Mesodermal cell (in vitro differentiated cells): ENCODE data around the gene FAM9C.

Experiments
- H3K27ac ChIP-seq: 2 replicates; pipeline ENCODE4 v1.7.0; 2013; ENCODE audit warnings: mild to moderate bottlenecking, low read depth, low read length, moderate library complexity; ENCODE audit not compliant: severe bottlenecking
- H3K36me3 ChIP-seq: 2 replicates; pipeline ENCODE4 v1.7.1; 2013; ENCODE audit warnings: mild to moderate bottlenecking, low read length, moderate library complexity; ENCODE audit not compliant: control insufficient read depth, insufficient read depth
- H3K4me1 ChIP-seq: one replicate; pipeline ENCODE4 v1.7.1; 2013; ENCODE audit warnings: mild to moderate bottlenecking, low read length; ENCODE audit not compliant: insufficient read depth, control insufficient read depth, poor library complexity, severe bottlenecking
- H3K4me3 ChIP-seq: 2 replicates; pipeline ENCODE4 v1.7.0; 2013; ENCODE audit warnings: low read length, control low read depth, mild to moderate bottlenecking; ENCODE audit not compliant: insufficient read depth, poor library complexity, severe bottlenecking; ENCODE audit errors: extremely low read depth
- H3K9me3 ChIP-seq: 2 replicates; pipeline ENCODE4 v1.7.1; 2013; ENCODE audit warnings: mild to moderate bottlenecking, low read length, moderate library complexity; ENCODE audit not compliant: control insufficient read depth
- WGBS, 2 experiments: methylation state at CpG; one replicate each; pipeline ENCODE4 v1.1.5; 2013; ENCODE audit warnings: missing lambda C conversion rate in 2 of 2; ENCODE audit not compliant: insufficient coverage in 2 of 2; 5-methylcytosine and 5-hydroxymethylcytosine counted together

Gene FAM9C

DNA sequence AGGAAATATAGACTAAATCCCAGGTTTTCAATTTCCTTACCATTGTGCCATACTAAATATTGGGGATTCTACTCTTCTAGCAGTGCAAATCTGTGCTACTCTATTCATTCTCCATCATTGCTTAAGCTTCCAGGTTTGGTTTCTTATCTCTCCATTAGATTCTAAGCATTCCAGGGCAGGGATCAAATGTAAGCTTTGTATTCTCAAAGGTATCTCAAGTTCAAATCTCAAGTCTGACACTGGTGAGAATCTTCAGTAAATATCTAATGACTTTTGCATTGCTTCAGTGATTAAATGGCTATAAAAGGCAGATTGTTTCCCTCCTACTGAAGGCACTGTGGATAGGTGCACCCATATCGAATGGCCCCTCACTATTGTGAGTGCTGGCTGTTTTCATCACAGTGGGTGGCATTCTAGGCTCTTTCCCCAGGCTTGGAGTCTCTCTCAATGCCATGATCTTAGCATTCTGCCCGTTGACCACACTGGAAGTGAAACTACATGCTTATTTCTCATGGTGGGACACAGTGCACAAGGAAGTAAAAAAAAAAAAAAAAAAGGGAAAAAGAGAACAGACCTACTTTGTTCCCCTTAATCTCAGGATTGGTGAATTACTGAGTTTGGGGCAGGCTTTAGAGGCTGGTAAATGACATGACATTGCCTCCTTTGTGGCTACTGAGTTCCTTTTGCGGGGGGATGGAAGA is 28.7 kb downstream of the FAM9C start:
- Histone ChIP-seq H3K36me3 (no peaks in the 10 kb centered on the region), H3K9me3 (no peaks in the 10 kb centered on the region), H3K4me1 (peaks cover 9% of the 10 kb centered on the region), H3K27ac (no peak overlapping the region), H3K4me3 (no peak overlapping the region)
- WGBS, 2 experiments: no CpG with 5 or more reads among the region's 3 CpGs

DNA sequence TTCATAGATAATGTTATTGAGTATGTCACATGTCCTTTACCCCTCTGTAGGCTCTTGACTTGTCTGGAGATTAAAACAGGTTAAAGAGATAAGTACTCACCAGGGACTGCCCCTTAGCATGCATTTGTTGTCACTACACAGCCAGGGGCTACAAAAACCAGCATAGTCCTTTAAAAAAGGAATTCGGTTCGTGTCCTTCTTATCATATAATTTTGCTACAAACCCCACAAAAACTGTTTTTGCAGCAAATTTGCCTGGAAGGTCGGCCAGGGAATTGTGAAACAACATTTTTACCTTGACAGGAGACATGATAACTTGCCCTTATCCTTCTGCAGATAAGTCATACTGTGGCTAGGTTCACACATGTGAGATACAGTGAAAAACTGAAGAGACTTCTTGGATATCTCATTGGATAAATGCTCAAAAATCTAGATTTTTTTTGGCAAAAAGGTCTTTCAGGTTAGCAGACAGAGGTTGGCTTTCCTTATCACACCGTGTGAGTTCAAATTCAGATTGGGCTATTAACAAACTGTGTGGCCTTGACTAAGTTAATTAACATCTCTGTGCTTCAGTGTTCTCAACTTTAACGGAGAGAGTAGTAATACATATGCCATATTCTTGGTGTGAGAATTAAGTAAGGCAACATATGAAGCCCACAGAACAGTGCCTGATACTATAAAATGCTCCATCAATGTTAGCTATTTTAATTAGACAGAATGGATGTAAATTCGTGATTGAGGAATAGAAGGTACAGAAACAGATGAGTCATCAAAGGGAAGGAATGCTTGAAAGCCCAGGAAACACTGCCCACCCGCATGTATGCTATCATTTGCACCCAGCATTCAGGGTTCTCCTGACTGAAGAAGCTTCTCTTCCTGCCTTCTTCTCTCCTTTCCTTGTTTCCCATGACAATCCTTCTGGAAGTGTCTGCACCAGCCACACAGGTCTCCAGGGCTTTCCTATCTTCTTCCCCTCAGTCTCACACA is 30.0 kb downstream of the FAM9C start:
- H3K9me3 ChIP-seq: no peaks in the 10 kb centered on the region
- 50 to 83% methylated on average over 1 to 2 of the region's 7 CpGs for WGBS, 2 experiments

DNA sequence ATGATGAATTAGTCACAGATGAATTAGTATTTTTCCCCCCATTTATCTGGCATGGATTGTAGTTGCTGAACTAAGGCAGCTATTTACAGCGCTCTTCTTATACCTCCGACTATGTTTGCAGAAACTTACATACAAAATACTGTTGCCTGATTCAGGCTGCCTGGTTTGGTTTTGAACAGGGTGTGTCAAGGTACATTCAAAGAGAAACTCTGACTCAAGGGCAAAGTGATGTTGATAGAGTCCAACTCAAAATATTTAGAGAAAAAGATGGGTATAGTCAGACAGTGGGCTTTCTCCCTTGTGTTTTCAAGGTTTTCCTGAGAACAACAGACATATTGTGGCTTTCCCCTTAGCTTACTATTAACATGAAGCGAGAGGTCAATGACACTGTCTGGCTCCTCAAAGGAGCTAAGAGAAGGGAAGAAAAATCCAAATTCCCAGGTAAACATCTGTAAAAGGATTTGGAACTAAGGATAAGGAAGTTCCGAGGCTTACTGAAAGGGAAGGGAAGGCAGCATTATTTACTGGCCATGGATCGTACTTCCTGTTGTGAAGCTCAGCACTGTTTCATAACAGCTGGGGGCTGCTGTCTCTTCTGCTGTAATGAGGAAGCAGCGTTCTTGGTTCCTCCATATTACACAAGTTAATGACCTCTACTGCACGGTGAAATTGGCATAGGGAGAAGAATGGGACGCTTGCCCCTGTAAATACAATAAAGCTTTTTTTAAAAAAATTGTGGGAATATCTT is 30.9 kb downstream of the FAM9C start:
- H3K4me3 ChIP-seq: no peak overlapping the region
- 40 to 100% methylated on average over 1 to 2 of the region's 8 CpGs for WGBS, 2 experiments
- H3K4me1 ChIP-seq: peaks cover 11% of the 10 kb centered on the region
- H3K9me3 ChIP-seq: no peaks in the 10 kb centered on the region
- peak overlapping the region; percentile 16 for H3K27ac ChIP-seq
- H3K36me3 ChIP-seq: no peaks in the 10 kb centered on the region

More for the DNA sequence above, 30.0 kb downstream of the FAM9C start:
- Histone ChIP-seq H3K27ac (no peak overlapping the region), H3K36me3 (no peaks in the 10 kb centered on the region), H3K4me3 (no peak overlapping the region), H3K4me1 (peaks cover 9% of the 10 kb centered on the region)

DNA sequence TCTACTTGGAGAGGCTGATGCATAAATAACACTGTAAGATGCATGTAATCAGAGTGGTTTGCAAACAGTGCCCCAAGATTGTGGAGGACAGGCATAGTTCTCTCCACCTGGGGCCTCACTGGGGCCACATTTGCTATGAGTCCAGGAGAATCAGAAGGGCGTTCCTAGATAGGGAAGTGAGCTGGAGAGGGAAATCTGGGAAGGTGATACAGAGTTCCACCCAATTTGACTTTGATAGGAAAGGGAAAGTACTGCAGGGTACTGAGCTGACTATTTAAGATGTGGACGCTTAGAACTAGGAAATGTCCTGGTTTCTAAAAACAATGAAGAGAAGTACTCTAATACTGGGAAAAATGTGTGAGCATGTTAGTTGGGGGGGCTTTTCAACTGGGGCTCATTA is 33.9 kb downstream of the FAM9C start:
- Histone ChIP-seq H3K4me1 (peaks cover 9% of the 10 kb centered on the region), H3K36me3 (no peaks in the 10 kb centered on the region)
- WGBS, 2 experiments: 100% methylated on average over 1 of the region's 2 CpGs; no CpG with 5 or more reads in 1 of the 2 experiments

DNA sequence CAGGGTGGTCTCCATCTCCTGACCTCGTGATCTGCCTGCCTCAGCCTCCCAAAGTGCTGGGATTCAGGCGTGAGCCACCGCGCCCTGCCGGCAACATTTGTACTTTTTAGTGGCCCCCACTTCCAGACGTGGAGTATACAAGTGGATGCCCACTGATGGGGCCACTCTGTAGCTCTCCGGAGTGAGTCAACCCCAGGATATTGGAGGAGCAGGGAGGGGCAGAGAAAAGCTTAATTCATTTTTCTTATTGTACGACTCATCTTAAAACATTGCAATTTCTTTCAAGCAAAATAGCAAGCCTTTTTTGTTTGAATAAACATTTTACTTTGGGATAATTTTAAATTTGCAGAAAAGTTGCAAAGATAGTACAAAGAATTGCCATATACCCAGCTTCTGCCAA is 34.6 kb downstream of the FAM9C start:
- Histone ChIP-seq H3K4me3 (no peak overlapping the region), H3K36me3 (no peaks in the 10 kb centered on the region), H3K4me1 (peaks cover 7% of the 10 kb centered on the region), H3K9me3 (no peaks in the 10 kb centered on the region), H3K27ac (no peak overlapping the region)
- 100% methylated on average over 1 to 3 of the region's 8 CpGs for WGBS, 2 experiments

More for the DNA sequence above, 33.9 kb downstream of the FAM9C start:
- Histone ChIP-seq H3K9me3 (no peaks in the 10 kb centered on the region), H3K4me3 (no peak overlapping the region), H3K27ac (no peak overlapping the region)

DNA sequence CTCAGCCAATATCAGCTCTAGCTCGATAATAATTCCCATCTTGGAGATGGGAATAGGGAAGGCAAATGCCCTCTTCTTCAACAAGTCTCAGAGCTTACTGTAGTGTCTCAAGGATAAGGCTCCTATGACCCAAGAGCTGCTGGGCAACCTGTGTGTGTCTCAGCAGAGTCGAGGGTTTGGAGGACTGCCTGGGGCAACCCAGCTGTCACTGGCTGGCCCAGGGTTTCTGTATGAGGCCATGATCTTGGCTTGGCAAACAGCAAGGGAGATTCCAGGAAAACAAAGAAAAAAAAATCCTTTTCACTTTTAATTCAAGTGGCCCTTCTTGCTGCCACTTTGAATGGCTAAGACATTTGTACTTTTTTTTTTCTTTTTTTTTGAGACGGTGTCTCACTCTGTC is 35.1 kb downstream of the FAM9C start:
- H3K4me1 ChIP-seq: peaks cover 7% of the 10 kb centered on the region
- WGBS, 2 experiments: 75 to 83% methylated on average over 1 of the region's 3 CpGs
- no peaks in the 10 kb centered on the region for H3K9me3 ChIP-seq
- no peaks in the 10 kb centered on the region for H3K36me3 ChIP-seq
- no peak overlapping the region for H3K27ac ChIP-seq
- H3K4me3 ChIP-seq: no peak overlapping the region

DNA sequence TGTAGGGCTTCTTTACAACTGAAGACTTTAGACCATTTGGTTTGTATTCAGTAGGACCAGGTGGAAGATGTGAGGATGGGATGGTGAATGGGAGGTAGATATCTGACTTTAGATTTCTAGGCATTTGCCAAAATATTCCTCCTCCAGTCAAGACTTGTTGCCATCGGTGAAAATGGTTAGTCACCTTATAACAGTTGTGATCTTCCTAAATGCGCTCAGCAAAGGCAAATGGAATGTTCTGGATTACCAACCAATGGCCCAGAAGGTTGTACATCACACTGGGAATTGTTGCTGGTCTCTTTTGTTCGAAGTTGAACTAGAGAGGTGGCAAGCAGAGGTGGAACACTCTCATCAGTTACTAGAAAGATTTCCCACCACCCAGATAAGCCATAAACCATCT is 35.6 kb downstream of the FAM9C start:
- H3K4me3 ChIP-seq: no peak overlapping the region
- peaks cover 7% of the 10 kb centered on the region for H3K4me1 ChIP-seq
- no peaks in the 10 kb centered on the region for H3K36me3 ChIP-seq
- no peak overlapping the region for H3K27ac ChIP-seq
- WGBS, 2 experiments: no CpG with 5 or more reads among the region's 3 CpGs
- no peaks in the 10 kb centered on the region for H3K9me3 ChIP-seq

DNA sequence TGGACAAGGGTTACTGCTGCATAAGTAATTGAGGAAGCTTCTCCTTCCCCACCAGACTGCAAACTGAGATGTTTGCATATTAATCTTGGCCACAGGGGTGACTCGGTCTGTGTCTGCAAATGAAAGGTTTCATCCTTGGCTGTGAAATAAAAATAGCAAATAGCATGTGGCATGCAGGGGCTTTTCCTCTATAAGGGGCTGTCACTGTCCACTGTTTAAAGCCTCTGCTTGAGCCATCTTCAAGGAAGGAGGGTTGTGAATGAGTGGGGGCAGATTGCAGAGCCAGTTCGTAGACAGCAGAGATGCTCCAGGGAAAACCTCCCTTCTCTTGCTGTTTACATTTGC is 36.3 kb downstream of the FAM9C start:
- H3K36me3 ChIP-seq: no peaks in the 10 kb centered on the region
- H3K27ac ChIP-seq: no peak overlapping the region
- WGBS, 2 experiments: 83% methylated on average over 1 of the region's 2 CpGs; no CpG with 5 or more reads in 1 of the 2 experiments
- H3K9me3 ChIP-seq: no peaks in the 10 kb centered on the region
- peaks cover 3% of the 10 kb centered on the region for H3K4me1 ChIP-seq
- no peak overlapping the region for H3K4me3 ChIP-seq

DNA sequence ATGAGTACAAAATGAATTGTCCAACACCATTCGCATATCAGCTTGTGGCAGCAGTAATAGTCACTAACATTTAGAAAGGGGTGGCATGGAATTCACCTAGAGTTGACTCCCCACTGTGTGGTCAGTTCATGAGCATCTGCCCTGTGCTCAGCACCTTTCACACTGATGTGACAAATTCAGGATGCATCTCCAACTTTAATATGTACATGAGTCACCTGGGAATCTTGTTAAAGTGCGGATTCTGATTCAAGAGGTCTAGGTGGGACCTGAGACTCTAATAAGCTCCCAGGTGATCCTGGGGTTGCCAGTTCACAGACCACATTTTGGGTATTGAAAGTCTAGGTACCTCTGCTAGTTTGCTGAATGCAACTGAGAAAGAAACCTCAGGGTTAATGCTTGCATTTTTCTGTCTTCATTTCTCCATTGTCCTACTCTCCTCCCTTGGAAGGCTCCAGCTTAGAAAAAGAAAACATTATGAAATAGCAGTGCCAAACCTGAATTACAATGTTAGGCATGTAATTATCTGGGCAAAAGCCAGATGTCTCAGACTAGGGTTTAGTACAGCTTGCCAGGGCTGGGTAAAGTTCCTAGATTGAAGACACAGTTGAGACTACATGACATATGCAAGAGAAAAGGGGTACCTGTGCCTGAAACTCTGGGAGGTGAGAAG is 36.8 kb downstream of the FAM9C start:
- Histone ChIP-seq H3K36me3 (no peaks in the 10 kb centered on the region), H3K4me1 (peaks cover 3% of the 10 kb centered on the region), H3K4me3 (no peak overlapping the region), H3K9me3 (no peaks in the 10 kb centered on the region), H3K27ac (no peak overlapping the region)
- 100% methylated on average over 1 of the region's 2 CpGs; no CpG with 5 or more reads in 1 of the 2 experiments for WGBS, 2 experiments
